HFFc6 (cell line): ENCODE measurements around the gene ZNF787. TPM values are rescaled to one million over a fixed set of nuclear protein-coding genes. Genes with fewer than 3 reads are reported as not detected.

ENCODE experiments used
- DNase-seq: peaks from one replicate; pipeline ENCODE4 v3.0.0-alpha.2; 2018
- H3K27ac Mint-ChIP-seq: 2 replicates; pipeline ENCODE4 v1.8.0; 2020; ENCODE audit warnings: mild to moderate bottlenecking, mixed read lengths
- H3K27me3 Mint-ChIP-seq: 2 replicates; pipeline ENCODE4 v1.8.0; 2021; ENCODE audit warnings: mild to moderate bottlenecking, moderate library complexity, mixed read lengths; ENCODE audit not compliant: insufficient read depth
- H3K36me3 Mint-ChIP-seq: 2 replicates; pipeline ENCODE4 v1.8.0; 2021; ENCODE audit warnings: low read depth, mixed read lengths
- H3K4me1 Mint-ChIP-seq: 2 replicates; pipeline ENCODE4 v1.8.0; 2020; ENCODE audit warnings: low read depth, mixed read lengths
- H3K4me3 Mint-ChIP-seq: 2 replicates; pipeline ENCODE4 v1.8.0; 2020; ENCODE audit warnings: mild to moderate bottlenecking, moderate library complexity, mixed read lengths
- H3K9me3 Mint-ChIP-seq: 2 replicates; pipeline ENCODE4 v1.8.0; 2020; ENCODE audit warnings: mild to moderate bottlenecking, mixed read lengths
- total RNA-seq, 6 experiments: library from RNA; stranded (reverse); fragmentation: NEBNext Ultra II Directional; extraction: Animal tissue kit (Norgen Biotek cat#: 25700); gene quantifications; 2 replicates in 1 of 6; 3 replicates in 5 of 6; pipeline ENCODE4 v1.2.3, GENCODE V29; 2021
- TF ChIP-seq, protein P1 (sequence below): fragments of 200-600 bp; sonication (generic); IDR thresholded peaks from 2 replicates; pipeline ENCODE4 v1.5.0; 2021; ENCODE audit warnings: antibody characterized with exemption, mild to moderate bottlenecking

Gene ZNF787
- total RNA-seq, 6 experiments from 2014 or later: 28.5 to 31.5 (median 29.5) TPM

DNA sequence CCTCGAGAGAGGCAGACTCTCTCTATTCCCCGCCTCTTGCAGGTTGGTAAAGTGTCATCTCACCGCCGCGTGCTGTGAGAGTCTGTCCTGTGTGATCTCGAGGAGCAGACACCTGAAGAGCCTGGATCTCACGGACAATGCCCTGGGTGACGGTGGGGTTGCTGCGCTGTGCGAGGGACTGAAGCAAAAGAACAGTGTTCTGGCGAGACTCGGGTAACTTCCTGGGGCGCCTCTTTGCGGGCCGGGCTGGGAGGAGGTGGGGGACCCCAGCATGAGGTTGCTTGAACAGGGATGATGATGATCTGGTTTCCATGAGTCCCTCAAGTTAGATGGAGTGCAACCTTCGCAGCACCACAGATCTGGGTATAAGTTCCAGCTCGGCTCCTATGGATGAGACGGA lies 67.5 kb downstream of the ZNF787 start:
- H3K4me3 Mint-ChIP-seq: no peak overlapping the region
- H3K36me3 Mint-ChIP-seq: peaks cover 4% of the 10 kb centered on the region; the same call in 1 of the 2 replicates
- no peaks in the 10 kb centered on the region; the same call in 1 of the 2 replicates for H3K27me3 Mint-ChIP-seq
- no peak overlapping the region for H3K27ac Mint-ChIP-seq
- no peak for DNase-seq
- H3K9me3 Mint-ChIP-seq: peaks cover 31% of the 10 kb centered on the region
- H3K4me1 Mint-ChIP-seq: no peaks in the 10 kb centered on the region
- TF ChIP-seq, protein P1, sequence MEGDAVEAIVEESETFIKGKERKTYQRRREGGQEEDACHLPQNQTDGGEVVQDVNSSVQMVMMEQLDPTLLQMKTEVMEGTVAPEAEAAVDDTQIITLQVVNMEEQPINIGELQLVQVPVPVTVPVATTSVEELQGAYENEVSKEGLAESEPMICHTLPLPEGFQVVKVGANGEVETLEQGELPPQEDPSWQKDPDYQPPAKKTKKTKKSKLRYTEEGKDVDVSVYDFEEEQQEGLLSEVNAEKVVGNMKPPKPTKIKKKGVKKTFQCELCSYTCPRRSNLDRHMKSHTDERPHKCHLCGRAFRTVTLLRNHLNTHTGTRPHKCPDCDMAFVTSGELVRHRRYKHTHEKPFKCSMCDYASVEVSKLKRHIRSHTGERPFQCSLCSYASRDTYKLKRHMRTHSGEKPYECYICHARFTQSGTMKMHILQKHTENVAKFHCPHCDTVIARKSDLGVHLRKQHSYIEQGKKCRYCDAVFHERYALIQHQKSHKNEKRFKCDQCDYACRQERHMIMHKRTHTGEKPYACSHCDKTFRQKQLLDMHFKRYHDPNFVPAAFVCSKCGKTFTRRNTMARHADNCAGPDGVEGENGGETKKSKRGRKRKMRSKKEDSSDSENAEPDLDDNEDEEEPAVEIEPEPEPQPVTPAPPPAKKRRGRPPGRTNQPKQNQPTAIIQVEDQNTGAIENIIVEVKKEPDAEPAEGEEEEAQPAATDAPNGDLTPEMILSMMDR: no peak

Other genes starting within 250 kb of the ZNF787 start
- gene NLRP13, start 189.0 kb downstream of the ZNF787 start, total RNA-seq: not detected
- not detected for gene NLRP8, start 173.5 kb downstream of the ZNF787 start, total RNA-seq
- not detected for gene NLRP5, start 134.5 kb downstream of the ZNF787 start, total RNA-seq
- 10 to 100 TPM; 20.6 to 28.4 (median 22.5) TPM for gene ZNF444, start 20.0 kb upstream of the ZNF787 start, total RNA-seq
- not detected for gene GALP, start 54.7 kb upstream of the ZNF787 start, total RNA-seq
- under 1 TPM in 1 of 6 experiments, not detected in 5; 0.12 TPM for gene ZSCAN5B, start 76.5 kb upstream of the ZNF787 start, total RNA-seq
- not detected for gene ZSCAN5C, start 81.0 kb upstream of the ZNF787 start, total RNA-seq
- not detected for gene EDDM13, start 151.5 kb upstream of the ZNF787 start, total RNA-seq
- gene ZSCAN5A, start 193.5 kb upstream of the ZNF787 start, total RNA-seq: 1 to 10 TPM; 5.0 to 6.8 (median 5.8) TPM